ENCODE measurements around the gene RPRML.
"Not testable (repeated sequence)": the region's sequence is repeated elsewhere in the genome, so short reads cannot be mapped to it uniquely, and the experiment has no call there.

Gene RPRML

DNA sequence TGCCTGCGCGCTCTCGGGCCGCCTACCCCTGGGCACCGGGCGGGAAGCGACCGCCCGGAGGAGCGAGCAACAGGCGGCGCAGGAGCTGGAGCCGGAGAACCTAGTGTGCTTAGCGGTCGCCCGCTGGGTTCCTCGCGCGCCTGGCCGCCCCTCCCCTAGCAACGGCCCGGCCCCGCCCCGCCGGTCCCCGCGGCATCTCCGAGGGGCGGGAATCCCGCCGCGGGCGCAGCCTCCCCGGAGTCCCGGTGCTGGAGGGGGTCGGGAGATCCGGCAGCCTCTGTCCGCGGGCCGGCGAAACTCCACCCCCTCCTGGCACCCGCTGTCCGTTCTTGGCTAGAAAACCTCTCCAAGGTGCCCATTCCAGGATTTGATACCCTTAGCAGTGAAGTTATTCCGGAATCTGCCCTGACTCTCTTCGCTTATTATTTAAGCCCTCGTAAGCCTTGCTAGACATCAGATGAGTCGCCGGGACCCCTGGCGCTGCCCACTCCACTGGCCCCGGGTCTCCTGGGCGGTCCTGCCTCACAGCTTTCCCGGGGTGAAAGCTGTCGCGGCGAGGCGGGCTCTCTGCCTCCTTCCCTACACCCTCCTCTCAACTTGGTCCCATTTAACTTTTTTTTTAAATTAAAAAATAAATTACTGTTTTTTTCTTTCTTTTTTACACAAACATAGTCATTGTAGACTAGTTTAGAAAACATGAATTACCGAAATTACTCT is at the start of gene RPRML:
Gene RPRML, minus strand, starts transcription at position 107 of the 717 bp plus-strand sequence. CDS start 246 bp downstream, outside the sequence.
- FAIRE-seq: no peak

DNA sequence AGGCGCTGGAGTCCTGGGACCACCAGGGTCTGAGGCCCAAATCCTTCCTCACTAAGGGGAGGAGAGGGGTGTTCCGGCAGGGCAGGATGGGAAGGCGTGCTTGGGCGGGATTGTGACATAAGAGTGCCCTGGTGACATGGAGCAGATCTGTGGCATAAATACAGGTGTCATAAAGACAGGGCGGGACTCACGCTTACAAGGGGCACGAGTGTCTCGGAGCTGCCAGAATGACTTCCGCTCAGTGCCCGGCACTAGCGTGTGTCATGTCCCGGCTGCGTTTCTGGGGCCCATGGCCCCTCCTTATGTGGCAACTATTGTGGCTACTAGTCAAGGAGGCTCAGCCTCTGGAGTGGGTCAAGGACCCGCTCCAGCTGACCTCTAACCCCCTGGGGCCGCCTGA is 37.9 kb upstream of the RPRML start:
- not testable (repeated sequence) for FAIRE-seq

DNA sequence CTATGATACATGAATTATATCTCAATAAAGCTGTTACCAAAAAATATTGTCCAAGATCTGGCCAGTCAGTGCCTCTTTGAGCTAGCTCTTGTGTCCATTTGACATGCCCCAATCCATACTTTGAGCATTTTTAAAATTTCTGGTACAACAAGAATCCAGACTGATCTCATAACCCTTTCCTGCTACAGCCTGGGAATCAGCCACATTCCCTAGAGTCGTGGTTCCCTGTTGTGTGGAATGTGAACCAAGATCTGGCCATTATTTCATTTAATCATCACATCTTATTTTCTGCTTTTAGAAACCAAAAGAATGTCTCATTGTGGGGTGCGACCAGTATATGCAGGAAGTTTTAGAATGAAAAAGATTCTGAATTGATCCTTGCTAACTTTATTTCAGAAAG is 34.3 kb upstream of the RPRML start:
- FAIRE-seq: no peak

DNA sequence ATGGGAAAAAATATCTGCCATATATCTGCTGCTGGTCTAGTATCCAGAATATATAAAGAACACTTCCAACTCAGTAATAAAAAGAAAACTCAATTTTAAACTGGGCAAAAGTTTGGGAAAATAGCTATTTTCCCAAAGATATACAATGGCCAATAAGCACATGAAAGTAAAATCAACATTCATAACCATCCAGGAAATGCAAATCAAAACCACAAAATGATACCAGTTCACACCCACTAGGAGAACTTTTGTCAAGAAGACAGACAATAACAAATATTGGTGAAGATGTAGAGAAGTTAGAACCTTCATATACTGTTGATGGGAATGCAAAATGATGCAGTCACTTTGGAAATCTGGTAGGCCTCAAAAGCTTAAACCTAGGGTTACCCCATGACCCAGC is 33.4 kb upstream of the RPRML start:
- FAIRE-seq: no peak

DNA sequence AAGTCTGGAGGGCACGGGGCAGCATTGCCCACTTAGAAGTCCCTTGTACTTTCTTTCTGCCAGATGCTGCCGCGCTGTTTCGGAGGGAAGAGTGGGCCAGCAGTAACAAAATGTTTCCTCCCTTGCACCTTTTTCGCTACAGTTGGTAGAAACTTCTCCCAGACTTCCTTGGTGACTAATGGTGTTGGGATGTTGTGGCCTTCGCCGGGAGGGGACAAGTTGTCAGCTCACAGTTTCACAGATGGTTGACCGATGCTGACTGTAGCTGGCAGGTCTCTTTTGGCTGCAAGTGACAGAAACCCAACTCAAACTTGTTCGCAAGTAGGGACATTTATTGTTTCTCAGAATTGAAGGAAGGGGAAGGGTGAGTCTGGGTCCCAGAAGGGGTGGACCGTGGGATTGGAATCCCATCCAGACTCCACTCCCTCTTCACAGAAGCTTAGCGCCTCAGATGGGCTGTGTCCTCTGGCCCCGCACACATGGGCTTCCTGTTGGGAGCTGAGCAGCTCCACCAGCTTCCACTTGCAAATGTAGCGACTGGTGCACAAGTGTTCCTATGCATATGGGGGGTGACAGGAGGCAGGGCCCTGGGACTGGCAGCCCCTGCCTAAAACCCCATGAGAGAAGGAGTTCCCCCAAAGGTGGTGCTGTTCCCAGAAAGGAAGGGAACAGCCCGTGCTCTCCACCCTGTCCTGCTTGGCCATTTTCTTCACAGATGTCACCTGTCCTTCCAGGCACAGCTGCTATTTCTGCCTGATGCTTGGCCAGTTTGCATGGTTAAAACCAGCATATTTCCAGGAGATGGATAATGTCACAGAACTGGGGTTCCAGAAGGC is 30.9 kb upstream of the RPRML start:
- FAIRE-seq: no peak

DNA sequence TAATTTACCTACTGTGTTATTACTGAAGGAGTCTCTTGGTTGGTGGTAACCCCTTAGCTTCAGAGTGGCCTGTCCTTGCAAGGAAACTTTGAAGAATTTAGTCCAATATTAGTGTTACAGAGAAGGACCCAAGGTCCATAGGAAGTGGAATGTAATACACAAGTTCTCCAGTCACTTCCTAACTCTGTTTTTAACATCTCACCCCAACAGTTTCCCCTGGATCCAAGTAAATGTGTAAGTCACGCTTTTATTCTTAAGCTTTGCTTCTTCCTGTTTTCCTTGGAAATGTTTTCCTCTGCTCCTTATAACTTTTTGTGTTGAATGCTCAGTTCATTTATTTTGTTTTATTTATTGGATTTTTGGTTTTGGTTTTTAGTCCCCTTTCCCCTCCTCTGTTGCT is 25.9 kb upstream of the RPRML start:
- FAIRE-seq: no peak

DNA sequence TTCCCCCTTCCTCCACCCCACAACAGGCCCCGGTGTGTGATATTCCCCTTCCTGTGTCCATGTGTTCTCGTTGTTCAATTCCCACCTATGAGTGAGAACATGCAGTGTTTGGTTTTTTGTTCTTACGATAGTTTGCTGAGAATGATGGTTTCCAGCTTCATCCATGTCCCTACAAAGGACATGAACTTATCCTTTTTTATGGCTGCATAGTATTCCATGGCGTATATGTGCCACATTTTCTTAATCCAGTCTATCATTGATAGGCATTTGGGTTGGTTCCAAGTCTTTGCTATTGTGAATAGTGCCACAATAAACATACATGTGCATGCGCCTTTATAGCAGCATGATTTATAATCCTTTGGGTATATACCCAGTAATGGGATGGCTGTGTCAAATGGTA is 24.8 kb upstream of the RPRML start:
- FAIRE-seq: not testable (repeated sequence)

DNA sequence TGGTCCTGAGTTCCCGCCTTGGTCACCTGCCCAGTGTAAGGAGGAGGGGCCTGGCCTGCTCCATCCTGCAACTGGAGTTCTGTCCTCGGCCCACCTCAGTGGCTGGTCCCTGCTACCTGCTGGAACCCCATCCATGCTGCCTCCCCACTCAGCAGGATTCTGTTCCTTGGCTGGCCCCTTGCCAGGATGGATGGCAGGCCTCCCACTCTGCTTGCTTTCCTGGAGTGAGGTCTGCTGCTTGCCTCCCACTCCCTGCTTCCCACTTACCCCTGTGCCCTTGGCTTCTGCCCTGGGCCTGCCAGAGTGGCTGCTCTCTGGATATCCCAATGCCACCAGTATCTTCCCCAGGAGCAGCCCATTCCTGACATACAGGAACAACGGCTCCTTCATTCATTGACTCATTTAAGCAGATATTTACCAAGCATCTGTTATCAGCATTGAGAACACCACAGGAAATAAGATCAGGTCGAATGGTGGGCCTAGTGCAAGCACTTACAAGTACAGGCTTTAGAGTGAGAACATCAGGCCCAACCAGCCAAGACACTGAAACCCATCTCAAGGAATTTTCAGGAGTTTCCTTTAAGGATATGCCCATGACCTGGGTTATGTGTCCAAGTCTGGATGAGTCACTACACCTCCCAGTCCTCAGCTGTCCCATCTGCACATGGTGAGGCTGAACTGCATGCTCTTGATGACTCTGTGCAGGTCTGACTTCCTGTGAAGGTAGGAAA is 17.0 kb upstream of the RPRML start:
- no peak for FAIRE-seq

DNA sequence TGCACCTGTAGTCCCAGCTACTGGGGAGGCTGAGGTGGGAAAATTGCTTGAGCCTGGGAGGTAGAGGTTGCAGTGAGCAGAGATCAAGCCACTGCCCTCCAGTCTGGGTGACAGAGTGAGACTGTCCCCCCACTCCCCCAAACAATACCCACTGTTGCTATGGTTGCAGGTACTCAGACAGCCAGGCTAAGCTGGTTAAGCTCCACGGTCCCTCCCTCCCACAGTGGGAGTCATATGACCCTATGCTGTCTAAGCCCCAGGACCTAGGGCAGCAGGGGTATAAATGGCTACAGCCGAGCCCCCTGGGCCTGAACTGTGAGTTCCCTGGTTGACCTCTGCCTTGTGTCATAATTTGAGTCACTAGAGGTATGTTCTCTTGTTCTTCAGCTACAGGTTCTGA is 15.9 kb upstream of the RPRML start:
- no peak for FAIRE-seq

DNA sequence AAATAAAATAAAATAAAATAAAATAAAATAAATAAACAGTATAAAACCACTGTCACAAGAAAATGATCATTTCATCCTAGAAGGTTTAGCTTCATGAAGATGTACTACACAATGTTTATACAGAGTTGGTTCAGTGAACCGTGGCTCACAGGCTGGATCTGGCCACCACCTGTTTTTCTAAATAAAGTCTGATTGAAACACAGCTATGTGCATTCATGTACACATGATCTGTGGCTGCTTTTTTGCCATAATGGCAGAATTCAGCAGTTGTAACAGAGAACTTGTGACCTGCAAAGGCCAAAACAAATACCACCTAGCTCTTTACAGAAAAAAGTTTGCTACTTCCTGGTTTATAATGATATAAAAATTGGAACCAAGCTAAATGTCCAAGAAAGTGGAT is 12.6 kb upstream of the RPRML start:
- FAIRE-seq: no peak

DNA sequence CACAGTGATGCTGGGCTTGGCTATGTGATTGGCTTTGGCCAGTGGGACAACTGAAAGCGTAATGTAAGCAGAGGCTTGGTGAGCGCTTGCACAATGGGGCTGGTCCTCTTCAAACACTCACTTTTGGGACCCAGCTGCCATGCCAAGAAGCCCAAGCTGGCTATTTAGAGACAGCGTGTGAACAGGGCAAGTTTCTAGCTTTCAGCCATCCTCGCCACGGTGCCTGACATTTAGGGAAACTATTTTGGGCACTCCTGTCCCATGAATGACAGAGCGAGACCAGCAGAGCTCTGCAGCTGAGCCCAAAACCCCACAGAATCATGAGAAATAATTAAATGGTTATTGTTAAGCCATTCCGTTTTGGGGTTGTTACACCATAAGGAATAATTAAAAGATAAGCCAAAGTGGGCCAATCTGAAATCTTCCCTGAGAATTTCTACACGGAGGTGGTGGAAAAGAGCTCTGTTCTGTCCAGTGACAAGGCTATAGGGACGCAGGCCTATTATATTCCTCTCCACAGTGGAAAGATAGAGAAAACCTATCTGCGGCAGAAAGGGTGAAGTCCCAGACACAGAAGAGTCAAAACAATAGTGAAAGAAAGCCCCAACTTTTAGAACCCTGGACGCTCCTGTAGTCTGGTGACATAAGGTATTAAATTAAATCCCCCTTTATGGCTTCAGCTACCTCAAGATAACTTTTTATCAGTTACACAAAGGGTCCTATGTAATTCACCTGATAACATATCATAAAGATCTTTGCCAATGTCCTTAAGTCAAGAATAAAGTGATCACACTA is 10.8 kb upstream of the RPRML start:
- no peak for FAIRE-seq

DNA sequence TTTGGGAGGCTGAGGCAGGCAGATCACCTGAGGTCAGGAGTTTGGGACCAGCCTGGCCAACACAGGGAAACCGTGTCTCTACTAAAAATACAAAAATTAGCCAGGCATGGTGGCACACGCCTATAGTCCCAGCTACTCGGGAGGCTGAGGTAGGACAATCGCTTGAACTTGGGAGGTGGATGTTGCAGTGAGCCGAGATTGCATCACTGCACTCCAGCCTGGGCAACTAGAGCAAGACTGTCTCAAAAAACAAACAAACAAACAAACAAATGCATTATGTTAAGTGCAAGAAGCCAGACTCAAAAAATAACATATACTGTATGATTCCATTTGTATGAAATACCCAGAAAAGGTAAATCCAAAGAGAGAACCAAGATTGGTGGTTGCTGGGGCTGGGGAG is 8.9 kb upstream of the RPRML start:
- FAIRE-seq: not testable (repeated sequence)

DNA sequence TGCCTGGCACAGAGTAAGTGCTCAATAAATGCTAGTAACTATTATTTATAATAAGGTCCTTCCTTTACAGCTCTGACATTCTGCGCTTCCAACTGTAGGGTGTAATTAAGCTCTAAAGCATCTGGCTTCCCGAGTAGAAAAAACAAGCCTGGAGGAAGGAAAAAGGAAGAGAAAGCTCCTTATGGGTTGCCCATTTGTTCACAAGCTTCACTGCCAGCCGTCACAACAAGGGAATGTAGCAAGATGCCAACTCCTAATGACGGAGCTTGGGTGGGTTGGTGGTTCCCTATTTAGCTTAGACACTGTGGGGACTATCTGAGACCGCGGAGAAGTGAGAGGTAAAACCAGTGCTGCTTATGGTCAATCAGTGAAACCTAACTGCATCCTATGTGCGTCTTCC is 7.3 kb upstream of the RPRML start:
- FAIRE-seq: no peak

DNA sequence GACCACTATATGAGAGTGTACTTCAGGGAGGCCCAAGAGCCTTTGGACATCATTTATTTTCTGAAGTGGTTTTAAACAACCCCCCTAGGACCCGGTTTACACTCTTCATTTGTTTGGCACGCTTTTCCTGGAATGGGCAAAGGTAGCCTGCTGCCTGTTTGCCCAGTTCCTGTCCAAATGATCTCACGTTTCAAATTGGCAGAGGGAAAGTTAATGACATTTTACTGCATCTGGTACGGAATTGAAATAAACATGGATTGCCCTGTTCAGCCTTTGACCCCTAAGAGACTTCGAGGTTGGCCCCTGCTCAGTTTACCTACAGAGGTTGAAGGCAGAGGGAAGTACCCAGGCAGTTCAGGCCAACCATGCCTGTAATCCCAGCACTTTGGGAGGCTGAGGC is 5.8 kb upstream of the RPRML start:
- FAIRE-seq: no peak

DNA sequence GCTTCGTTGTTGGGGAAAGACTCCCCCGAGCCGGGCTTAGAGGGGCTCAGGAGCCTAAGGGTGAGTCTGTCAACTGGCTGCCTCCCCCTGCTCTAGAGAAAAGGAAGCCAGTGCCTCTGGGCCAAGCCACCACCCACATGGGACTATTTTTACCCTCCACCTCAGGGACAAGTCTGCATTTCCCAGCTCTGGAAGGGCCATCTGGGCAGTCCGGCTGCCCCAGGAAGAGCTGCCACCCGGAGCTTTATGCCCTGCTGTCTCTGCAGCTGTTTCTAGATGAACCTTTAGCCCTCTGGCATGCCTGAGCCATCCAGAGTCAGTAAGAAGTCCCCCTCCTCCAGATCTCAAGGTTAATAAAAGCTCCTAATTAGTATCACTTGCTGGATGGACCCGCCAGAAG is 5.3 kb upstream of the RPRML start:
- FAIRE-seq: no peak

DNA sequence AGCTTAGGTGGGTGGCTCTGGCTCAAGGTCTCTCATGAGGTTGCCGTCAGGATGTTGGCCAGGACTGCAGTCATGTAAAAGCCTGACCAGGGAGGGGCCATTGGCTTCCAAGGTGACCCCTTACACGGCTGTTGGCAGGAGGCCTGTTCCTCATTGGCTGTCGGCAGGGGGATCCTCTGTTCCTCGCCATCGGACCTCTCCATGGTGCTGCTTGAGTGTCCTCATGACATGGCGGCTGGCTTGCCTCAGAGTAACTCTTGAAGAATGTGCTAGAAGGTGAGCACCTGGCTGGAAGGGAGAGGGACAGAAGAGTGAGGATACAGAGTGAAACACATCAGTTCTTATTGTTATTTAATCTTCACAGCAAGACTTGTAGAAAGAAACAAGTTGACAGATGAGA is 4.7 kb upstream of the RPRML start:
- no peak for FAIRE-seq

DNA sequence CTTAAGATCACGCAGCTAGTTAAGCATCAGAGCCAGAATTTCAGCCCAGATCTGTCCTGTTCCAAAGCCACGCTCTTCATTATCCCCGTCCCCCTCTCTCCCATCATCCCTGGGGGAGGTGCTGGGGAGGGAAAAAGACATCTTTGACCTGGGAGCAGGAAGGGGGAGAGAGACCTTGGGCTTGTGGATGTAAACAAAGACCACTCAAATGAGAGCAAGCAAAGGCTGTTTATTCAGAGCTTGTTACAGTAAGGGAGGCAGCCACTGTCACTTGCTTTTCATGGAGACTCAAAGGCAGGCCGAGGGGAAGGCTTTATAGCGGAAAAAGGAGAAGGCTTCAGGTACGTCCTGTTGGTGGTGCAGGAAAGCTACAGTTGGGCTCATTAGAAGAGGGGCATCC is 3.5 kb upstream of the RPRML start:
- no peak for FAIRE-seq

DNA sequence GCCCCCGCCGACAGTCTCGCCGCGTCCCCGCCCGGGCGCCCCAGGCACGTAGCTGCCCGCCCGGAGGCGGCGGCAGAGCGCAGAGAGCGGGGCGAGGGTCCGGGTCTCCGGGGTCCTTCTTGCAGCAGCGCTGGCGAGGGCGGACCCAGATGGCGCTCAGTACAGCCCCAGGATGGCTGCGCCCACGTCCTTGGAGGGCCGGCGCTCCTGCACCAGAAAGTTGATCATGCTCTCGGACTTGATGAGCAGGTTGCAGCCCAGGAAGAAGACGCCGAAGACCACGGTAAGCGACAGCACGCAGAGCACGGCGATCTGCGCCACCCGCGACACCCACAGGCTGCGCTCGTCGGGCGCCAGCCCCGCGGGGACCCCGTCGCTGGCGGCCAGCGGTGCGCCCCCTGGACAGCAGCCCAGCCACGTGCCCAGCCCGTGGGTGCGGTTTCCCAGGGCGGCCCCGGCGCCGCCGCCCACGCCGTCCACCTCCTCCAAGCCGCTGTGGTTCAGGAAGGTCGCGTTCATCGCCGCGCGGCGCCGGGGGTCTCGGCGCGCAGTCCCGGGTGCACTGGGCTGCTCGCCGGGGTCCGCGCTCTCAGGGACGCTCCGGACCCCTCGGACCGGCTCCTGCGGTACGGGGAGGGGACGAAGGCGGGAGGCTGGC is 435 bp downstream of the RPRML start:
- FAIRE-seq: no peak

DNA sequence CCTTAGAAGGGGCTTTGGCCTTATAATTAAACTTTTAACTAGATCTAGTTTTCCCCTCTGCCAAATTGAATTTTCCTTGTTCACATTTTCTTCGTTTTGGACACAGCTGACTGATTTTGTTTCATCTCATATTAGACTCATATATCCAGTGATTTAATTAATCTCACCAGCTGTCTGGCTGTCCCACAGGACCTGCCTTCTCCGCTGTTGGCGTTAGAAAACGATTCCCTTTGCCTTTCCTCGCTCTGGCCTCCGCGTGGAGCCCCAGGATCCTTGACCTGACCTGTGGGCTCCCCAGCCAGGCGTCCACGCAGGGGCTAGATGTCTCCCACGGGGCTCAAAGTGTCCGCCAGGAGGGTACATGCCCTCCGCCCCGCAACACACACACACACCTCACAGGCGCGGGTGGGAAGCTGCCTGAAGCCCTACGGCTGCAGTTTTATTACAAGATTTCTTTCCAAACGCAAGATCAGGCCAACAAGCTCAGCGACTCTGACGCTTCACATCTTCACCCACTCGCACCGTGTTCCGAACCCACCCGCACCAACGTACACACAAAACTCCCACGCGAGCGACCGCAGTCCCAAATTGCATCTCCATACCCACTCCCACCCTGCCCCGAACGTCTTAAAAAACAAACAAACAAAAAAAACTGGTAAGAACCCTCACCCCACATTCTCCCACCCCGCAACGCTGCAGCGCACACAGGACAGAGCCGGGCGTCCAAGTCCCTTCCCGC is 1.1 kb downstream of the RPRML start:
- no peak for FAIRE-seq

DNA sequence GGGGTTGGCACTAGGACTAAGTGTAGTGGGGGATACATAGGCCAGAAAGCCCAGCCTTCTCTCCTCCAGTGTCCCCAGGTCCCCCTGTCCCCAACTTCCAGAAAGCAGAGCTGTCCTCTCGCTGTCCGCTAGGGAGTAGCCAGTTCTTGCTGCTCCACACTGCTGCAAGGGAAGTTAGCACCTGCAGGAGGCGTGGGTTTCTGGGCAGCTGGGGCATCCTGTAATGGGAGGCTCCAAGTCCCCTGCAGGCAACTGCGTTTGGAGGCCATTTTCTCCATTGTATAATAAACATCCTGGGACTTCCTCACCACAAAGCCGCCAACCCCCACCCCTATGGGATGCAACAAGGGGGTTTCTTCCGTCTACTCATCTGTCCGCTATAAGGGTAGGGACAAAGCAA is 1.7 kb downstream of the RPRML start:
- no peak for FAIRE-seq

DNA sequence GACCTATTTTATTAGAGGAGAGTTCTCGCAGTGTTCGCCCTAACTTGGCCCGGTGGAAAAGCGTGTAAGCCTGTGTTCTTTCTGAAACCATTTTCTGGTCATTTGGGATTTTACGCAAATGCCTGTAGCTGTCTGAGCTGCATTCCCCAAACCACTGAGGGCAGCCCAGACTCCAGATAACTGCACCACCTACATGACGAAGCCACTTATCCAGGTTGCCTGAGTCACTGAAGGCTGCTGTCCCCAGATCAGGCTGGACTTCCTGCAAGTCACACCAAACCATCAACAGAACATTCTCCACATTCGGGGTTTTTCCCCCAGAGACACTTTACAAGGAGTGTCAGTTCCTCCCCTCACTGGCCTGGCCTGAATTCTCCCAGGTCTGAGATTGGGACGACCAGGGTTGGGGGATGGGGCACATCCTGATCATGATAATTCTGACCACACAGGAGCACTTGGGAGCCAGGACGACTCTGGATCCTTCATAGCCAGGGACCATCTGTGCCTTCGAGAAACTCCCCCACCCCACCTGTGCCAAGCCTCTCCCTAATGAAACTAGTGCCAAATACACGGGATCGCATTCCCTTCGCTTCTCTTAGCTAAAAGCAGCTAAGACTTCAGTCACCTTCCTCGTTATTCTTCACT is 2.3 kb downstream of the RPRML start:
- no peak for FAIRE-seq
